Duodenal mucosa (tissue), 2 donors: ENCODE measurements around the gene KCNMB2.
"Not testable (repeated sequence)": the region's sequence is repeated elsewhere in the genome, so short reads cannot be mapped to it uniquely, and the experiment has no call there.

Experiments used
- H3K27ac ChIP-seq: one replicate; pipeline ENCODE4 v1.7.0; 2013; ENCODE audit warnings: low read depth, low read length
- H3K27me3 ChIP-seq, 2 donors: one replicate each; pipeline ENCODE4 v1.7.0; 2013; ENCODE audit warnings: low read length in 2 of 2, control low read depth in 1 of 2; ENCODE audit not compliant: insufficient read depth in 2 of 2, control insufficient read depth in 1 of 2
- H3K36me3 ChIP-seq, 2 donors: one replicate each; pipeline ENCODE4 v1.7.0; 2013; ENCODE audit warnings: low read length in 2 of 2, control low read depth in 1 of 2; ENCODE audit not compliant: insufficient read depth in 2 of 2, control insufficient read depth in 1 of 2
- H3K4me1 ChIP-seq, 2 donors: one replicate each; pipeline ENCODE4 v1.7.0; 2013; ENCODE audit warnings: low read length in 2 of 2, control low read depth in 1 of 2; ENCODE audit not compliant: insufficient read depth in 2 of 2, control insufficient read depth in 1 of 2
- H3K4me3 ChIP-seq, 2 donors: one replicate each; pipeline ENCODE4 v1.7.0; 2013; ENCODE audit warnings: low read length in 2 of 2, low read depth in 1 of 2
- H3K9ac ChIP-seq, 2 donors: one replicate each; pipeline ENCODE4 v1.7.0; 2013; ENCODE audit warnings: low read length in 2 of 2, low read depth in 1 of 2
- H3K9me3 ChIP-seq, 2 donors: one replicate each; pipeline ENCODE4 v1.7.0; 2013; ENCODE audit warnings: low read length in 2 of 2, control low read depth in 1 of 2; ENCODE audit not compliant: control insufficient read depth in 1 of 2

KCNMB2 gene

DNA sequence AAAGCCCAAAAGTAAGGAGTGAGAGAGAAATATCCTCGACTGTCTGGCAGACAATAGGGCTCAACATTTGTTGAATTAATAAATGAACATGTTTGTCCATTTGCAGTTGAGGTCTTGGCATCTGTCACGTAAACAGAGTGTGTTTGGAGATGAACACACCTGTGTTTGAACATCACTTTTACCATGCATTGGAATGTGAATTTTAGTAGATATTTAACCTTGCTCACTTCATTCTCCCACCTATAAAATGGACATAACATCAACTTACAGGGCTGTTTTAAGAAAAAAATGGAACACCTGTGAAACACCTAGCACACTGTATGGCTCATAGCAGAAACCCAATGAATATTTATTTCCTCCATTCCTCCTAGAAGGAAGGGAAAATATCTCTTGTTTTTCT, 204.8 kb downstream of the KCNMB2 start:
- no peaks in the 10 kb centered on the region for H3K9me3 ChIP-seq
- H3K27ac ChIP-seq: no peak overlapping the region
- no peaks in the 10 kb centered on the region for H3K36me3 ChIP-seq
- no peaks in the 10 kb centered on the region for H3K4me1 ChIP-seq
- no peak overlapping the region for H3K9ac ChIP-seq
- H3K4me3 ChIP-seq: no peak overlapping the region
- H3K27me3 ChIP-seq: no peaks in the 10 kb centered on the region

GRCh38 chr3:178743297-178743696, 207.1 kb downstream of the KCNMB2 start:
- Histone ChIP-seq H3K4me1 (no peaks in the 10 kb centered on the region), H3K36me3 (no peaks in the 10 kb centered on the region), H3K4me3 (no peak overlapping the region), H3K9me3 (no peaks in the 10 kb centered on the region), H3K27ac (no peak overlapping the region), H3K9ac (no peak overlapping the region), H3K27me3 (no peaks in the 10 kb centered on the region)

GRCh38 chr3:178745861-178746655, 209.8 kb downstream of the KCNMB2 start:
- not testable (repeated sequence) for H3K27me3 ChIP-seq, H3K9ac ChIP-seq, H3K4me1 ChIP-seq, H3K27ac ChIP-seq, H3K9me3 ChIP-seq, H3K4me3 ChIP-seq, H3K36me3 ChIP-seq

GRCh38 chr3:178748874-178749273, 212.6 kb downstream of the KCNMB2 start:
- H3K9me3 ChIP-seq: no peaks in the 10 kb centered on the region
- no peak overlapping the region for H3K27ac ChIP-seq

DNA sequence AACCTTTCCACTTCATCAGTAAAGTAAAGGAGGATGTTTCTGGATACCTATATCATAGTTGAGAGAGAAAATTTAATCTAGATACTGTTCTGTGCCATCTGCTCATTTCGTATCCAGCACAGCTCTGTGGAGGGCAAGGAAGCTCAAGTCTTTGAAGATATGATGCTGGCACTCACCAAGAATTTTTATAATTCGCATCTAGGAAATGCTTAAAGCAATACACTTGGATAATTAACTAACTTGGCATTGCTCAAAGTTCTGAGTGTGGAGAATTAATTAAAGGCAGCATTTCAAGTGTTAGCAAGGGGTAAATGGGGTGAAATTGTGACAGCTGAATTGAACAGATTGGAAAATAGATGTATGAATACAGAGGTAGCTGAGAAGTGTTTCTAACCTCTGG, 213.2 kb downstream of the KCNMB2 start:
- Histone ChIP-seq H3K4me1 (no peaks in the 10 kb centered on the region), H3K27ac (no peak overlapping the region), H3K27me3 (no peaks in the 10 kb centered on the region), H3K9me3 (no peaks in the 10 kb centered on the region), H3K36me3 (no peaks in the 10 kb centered on the region), H3K4me3 (no peak overlapping the region), H3K9ac (no peak overlapping the region)

More at GRCh38 chr3:178748874-178749273, 212.6 kb downstream of the KCNMB2 start:
- no peak overlapping the region for H3K9ac ChIP-seq
- no peaks in the 10 kb centered on the region for H3K4me1 ChIP-seq
- H3K36me3 ChIP-seq: no peaks in the 10 kb centered on the region
- H3K27me3 ChIP-seq: no peaks in the 10 kb centered on the region
- H3K4me3 ChIP-seq: no peak overlapping the region

DNA sequence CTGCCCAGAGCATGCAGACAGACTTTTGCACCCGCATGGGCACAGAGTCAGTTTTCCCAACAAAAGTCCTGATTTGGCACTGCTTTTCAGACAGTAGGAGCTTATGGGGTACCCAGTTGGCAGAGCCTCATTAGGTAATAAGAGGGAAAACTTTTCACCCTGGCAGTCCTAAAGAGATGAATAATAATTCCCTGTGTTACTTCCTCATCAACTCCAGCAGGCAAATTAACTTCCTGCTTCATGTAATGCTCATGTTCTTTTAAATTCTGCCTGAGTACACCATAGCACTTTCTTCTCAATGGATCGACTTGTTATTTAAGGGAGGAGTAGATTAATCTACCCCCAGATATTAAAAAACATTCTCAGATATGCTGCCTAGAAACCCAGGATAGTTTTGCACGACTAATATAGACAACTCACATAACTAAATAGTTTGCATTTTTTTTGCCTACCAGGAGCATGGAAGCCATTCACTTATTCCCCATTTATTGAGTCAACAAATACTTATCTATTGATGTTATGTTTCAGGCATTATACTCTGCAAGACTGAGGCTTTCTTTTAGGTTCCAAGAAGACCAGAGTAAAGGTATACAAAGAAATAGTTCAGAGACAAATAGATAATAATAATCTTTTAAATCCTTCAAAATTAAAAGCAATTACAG, 214.5 kb downstream of the KCNMB2 start:
- Histone ChIP-seq H3K4me1 (no peaks in the 10 kb centered on the region), H3K36me3 (no peaks in the 10 kb centered on the region), H3K27ac (no peak overlapping the region), H3K9me3 (no peaks in the 10 kb centered on the region), H3K9ac (no peak overlapping the region), H3K27me3 (no peaks in the 10 kb centered on the region), H3K4me3 (no peak overlapping the region)

DNA sequence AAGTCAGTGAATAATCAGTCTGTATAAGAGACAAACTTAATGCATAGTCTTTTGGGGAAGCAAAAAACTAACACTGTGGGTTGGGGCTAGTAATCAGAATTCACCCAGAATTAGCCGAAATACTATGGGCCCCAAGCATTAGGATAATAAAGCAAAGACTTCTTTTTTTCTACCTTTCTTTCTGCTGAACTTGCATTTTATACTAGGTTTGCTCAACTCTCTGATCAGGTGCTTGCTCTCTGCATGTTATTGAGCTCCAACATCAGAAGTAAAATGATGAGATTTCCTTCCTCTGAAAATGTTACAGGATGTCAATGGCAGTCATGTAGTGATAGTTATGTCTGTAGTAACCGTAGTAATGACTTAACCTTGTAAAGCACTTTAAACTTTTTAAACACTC, 216.6 kb downstream of the KCNMB2 start:
- Histone ChIP-seq H3K4me3 (no peak overlapping the region), H3K4me1 (no peaks in the 10 kb centered on the region), H3K9me3 (no peaks in the 10 kb centered on the region), H3K27me3 (no peaks in the 10 kb centered on the region), H3K27ac (no peak overlapping the region), H3K9ac (no peak overlapping the region), H3K36me3 (no peaks in the 10 kb centered on the region)

DNA sequence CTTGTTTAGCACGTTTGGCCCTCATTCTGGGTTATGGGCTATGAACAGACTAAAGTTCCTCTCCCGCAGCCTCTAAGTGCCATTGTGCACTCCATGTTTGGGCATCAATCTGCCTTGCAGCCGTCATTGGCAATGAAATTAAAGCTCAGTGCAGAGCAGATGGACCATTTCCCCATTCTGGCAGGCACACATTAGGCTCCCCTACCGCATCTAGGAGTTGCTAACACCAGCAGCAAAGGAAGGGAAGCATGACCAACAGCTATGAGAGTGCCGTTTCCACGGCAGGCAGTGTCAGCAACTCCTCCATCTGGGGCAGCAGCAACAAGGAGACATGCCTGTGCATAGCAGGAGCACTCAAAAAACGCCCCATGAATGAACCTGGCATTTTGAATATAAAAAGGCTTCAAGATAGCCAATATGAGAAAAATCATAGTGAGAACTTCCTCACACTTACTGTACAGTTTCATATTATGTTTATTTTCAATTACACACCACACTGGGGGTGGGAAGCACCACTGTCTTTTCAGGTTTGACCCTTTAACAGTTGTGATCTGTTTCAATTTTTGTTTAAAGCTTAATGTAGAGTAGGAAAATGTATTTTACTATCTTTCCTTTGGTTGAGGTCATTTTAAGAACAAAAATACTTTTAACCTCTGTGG, 218.7 kb downstream of the KCNMB2 start:
- Histone ChIP-seq H3K36me3 (no peaks in the 10 kb centered on the region), H3K9me3 (no peaks in the 10 kb centered on the region), H3K4me3 (no peak overlapping the region), H3K9ac (no peak overlapping the region), H3K27me3 (no peaks in the 10 kb centered on the region), H3K27ac (no peak overlapping the region), H3K4me1 (no peaks in the 10 kb centered on the region)

DNA sequence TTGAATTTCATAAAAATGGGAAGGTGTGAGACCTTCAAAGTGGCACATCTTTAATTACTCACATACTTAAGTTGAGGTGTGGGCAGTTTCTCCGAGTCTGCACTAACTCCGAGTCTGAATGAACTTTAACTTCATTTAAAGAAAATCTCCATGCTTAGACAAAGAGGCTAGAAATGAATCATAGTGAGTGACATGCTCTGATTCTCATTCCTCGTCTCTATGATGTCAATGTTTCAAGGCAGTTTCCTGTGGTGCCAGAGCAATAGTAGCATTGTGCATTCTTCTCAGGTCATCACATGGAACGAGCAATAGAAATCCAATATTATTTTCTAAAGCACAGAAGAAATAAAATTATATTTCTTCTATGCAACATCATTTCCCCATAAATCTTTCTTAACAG, 224.8 kb downstream of the KCNMB2 start:
- no peaks in the 10 kb centered on the region for H3K4me1 ChIP-seq
- H3K36me3 ChIP-seq: no peaks in the 10 kb centered on the region
- H3K27ac ChIP-seq: no peak overlapping the region
- H3K9ac ChIP-seq: no peak overlapping the region
- no peaks in the 10 kb centered on the region for H3K27me3 ChIP-seq
- H3K4me3 ChIP-seq: no peak overlapping the region
- H3K9me3 ChIP-seq: no peaks in the 10 kb centered on the region

- Histone ChIP-seq H3K27me3 (no peaks in the 10 kb centered on the region), H3K9ac (no peak overlapping the region), H3K9me3 (no peaks in the 10 kb centered on the region), H3K36me3 (no peaks in the 10 kb centered on the region), H3K27ac (no peak overlapping the region), H3K4me1 (no peaks in the 10 kb centered on the region), H3K4me3 (no peak overlapping the region)
Observed at GRCh38 chr3:178761461-178761860, 225.2 kb downstream of the KCNMB2 start.
